GM12878 (cell line): ENCODE results near the gene EMP2. TPM values are rescaled to one million over a fixed set of nuclear protein-coding genes. Genes with fewer than 3 reads are reported as not detected.

Experiments used
- ATAC-seq: fragments of 200-7000 bp; cut with Tn5 transposase; 3 replicates; pipeline ENCODE4 v1.9.1; 2020; ENCODE audit warnings: mild to moderate bottlenecking, moderate library complexity
- BruUV-seq: library from RNA; stranded (reverse); fragments of 400-500 nt; replicated peaks from 2 replicates; lab custom pipeline; 2021; lab: Mats Ljungman, UMichigan
- CTCF ChIA-PET: fragments of 300-600 bp; sonication (Branson Sonifier 250); formaldehyde crosslinking; extraction: SDS; loops from one replicate; lab custom pipeline; 2021; ENCODE audit warnings: inconsistent platforms; lab: Yijun Ruan, JAX
- POLR2A ChIA-PET: fragments of 350-600 bp; formaldehyde crosslinking; extraction: SDS; loops from one replicate; lab custom pipeline; 2021; ENCODE audit warnings: inconsistent platforms; lab: Charles Lee
- RAD21 ChIA-PET: fragments of 300-600 bp; sonication (Branson Sonifier 250); formaldehyde crosslinking; loops from one replicate; lab custom pipeline; 2023; ENCODE audit warnings: antibody characterized with exemption; ENCODE audit not compliant: unreplicated experiment; lab: Charles Lee
- SMC1A ChIA-PET: fragments of 300-600 bp; sonication (Branson Sonifier 250); formaldehyde crosslinking; loops from one replicate; lab custom pipeline; 2023; ENCODE audit not compliant: unreplicated experiment, uncharacterized antibody; lab: Charles Lee
- DNase-seq: peaks from one replicate; pipeline ENCODE4 v3.0.0-alpha.2; 2011; ENCODE audit warnings: low read depth, low spot score
- FAIRE-seq: peaks from 3 replicates; lab custom pipeline; 2011; peaks lifted over from hg19 to GRCh38; lab: Jason Lieb, UNC
- H2AFZ ChIP-seq: 2 replicates; pipeline ENCODE4 v1.6.0; 2011; ENCODE audit warnings: low read depth, low read length, control low read depth; ENCODE audit not compliant: control insufficient read depth
- H3K27ac ChIP-seq: 2 replicates; pipeline ENCODE4 v1.5.1; 2011; ENCODE audit warnings: control low read depth; ENCODE audit not compliant: control insufficient read depth, insufficient read depth
- H3K27me3 ChIP-seq, 2 experiments: replicated peaks in 1 of 2; 2 replicates each; pipeline versions ENCODE4 v1.6.0 to v1.6.1; 2011; ENCODE audit warnings: low read length in 1 of 2; ENCODE audit not compliant: control insufficient read depth in 2 of 2, insufficient read depth in 2 of 2
- H3K36me3 ChIP-seq, 2 experiments: 2 replicates each; pipeline ENCODE4 v1.5.1; 2011; ENCODE audit warnings: low read length in 1 of 2; ENCODE audit not compliant: control insufficient read depth in 2 of 2, insufficient read depth in 2 of 2
- H3K4me1 ChIP-seq: 2 replicates; pipeline ENCODE4 v1.6.1; 2011; ENCODE audit warnings: mild to moderate bottlenecking, low read length, moderate library complexity, mixed read lengths; ENCODE audit not compliant: control insufficient read depth, insufficient read depth
- H3K4me2 ChIP-seq: 2 replicates; pipeline ENCODE4 v1.6.0; 2011; ENCODE audit warnings: control low read depth; ENCODE audit not compliant: control insufficient read depth, insufficient read depth
- H3K4me3 ChIP-seq: fragments of 200-600 bp; sonication (generic); 2 replicates; pipeline ENCODE4 v1.5.1; 2016
- H3K79me2 ChIP-seq: 2 replicates; pipeline ENCODE4 v1.6.0; 2011; ENCODE audit warnings: low read length; ENCODE audit not compliant: control insufficient read depth, insufficient read depth
- H3K9ac ChIP-seq: 2 replicates; pipeline ENCODE4 v1.8.0; 2011; ENCODE audit warnings: low read length, control low read depth, mixed read lengths; ENCODE audit not compliant: control insufficient read depth, insufficient read depth
- H3K9me3 ChIP-seq: replicated peaks from 3 replicates; pipeline ENCODE4 v1.5.1; 2011; ENCODE audit warnings: mild to moderate bottlenecking, low read length; ENCODE audit not compliant: control insufficient read depth, insufficient read depth
- H4K20me1 ChIP-seq: 2 replicates; pipeline ENCODE4 v1.6.0; 2011; ENCODE audit not compliant: control insufficient read depth, insufficient read depth
- CHD1 ChIP-seq: IDR thresholded peaks from 2 replicates; pipeline ENCODE4 v1.6.1; 2012; ENCODE audit warnings: low read depth, low read length, improper control_type of control experiment
- CREB1 ChIP-seq: IDR thresholded peaks from 2 replicates; pipeline ENCODE4 v1.6.1; 2012; ENCODE audit warnings: low read depth, mild to moderate bottlenecking, inconsistent platforms
- DPF2 ChIP-seq: fragments of 450-650 bp; IDR thresholded peaks from 2 replicates; pipeline ENCODE4 v1.6.1; 2017; ENCODE audit warnings: mild to moderate bottlenecking
- ELK1 ChIP-seq: IDR thresholded peaks from 2 replicates; pipeline ENCODE4 v1.6.1; 2012; ENCODE audit warnings: low read depth, low read length, improper control_type of control experiment
- EP300 ChIP-seq, 2 experiments: fragments of 150-350 bp in 1 of 2; IDR thresholded peaks; 2 replicates each; pipeline ENCODE4 v1.6.1; 2011 to 2012; ENCODE audit warnings: low read depth in 2 of 2, low read length in 2 of 2, borderline replicate concordance in 1 of 2, improper control_type of control experiment in 1 of 2, inconsistent platforms in 1 of 2; ENCODE audit not compliant: control insufficient read depth in 1 of 2
- GATAD2B ChIP-seq: fragments of 450-650 bp; conservative IDR thresholded peaks from 2 replicates; pipeline ENCODE4 v1.6.1; 2017; ENCODE audit warnings: low read depth, mild to moderate bottlenecking, moderate library complexity
- MXI1 ChIP-seq: fragments of 150-350 bp; IDR thresholded peaks from 2 replicates; pipeline ENCODE4 v1.6.1; 2011; ENCODE audit warnings: low read depth, mild to moderate bottlenecking, inconsistent platforms, low read length, improper control_type of control experiment
- NR2C2 ChIP-seq: IDR thresholded peaks from 2 replicates; pipeline ENCODE4 v1.6.1; 2011; ENCODE audit warnings: borderline replicate concordance, low read depth; ENCODE audit not compliant: control insufficient read depth, insufficient read length
- RELB ChIP-seq: fragments of 450-650 bp; IDR thresholded peaks from 2 replicates; pipeline ENCODE4 v1.6.1; 2017; ENCODE audit warnings: low read depth, mild to moderate bottlenecking, moderate library complexity
- SRF ChIP-seq, 2 experiments: IDR thresholded peaks; 2 replicates each; pipeline ENCODE4 v1.6.1; 2011; ENCODE audit warnings: low read depth in 2 of 2, low read length in 2 of 2, mild to moderate bottlenecking in 1 of 2, moderate library complexity in 1 of 2
- ZNF274 ChIP-seq: IDR thresholded peaks from one replicate; pipeline ENCODE4 v1.8.0; 2011; ENCODE audit not compliant: insufficient read length, insufficient read depth
- WGBS: methylation state at CpG from one replicate; pipeline ENCODE4 v1.1.6; 2016; ENCODE audit warnings: low lambda C conversion rate; ENCODE audit not compliant: insufficient replicate concordance, insufficient coverage; ENCODE audit errors: missing lambda C conversion rate; 5-methylcytosine and 5-hydroxymethylcytosine counted together
- in situ Hi-C: fragments of 300-500 bp; cut with MboI; formaldehyde crosslinking; loops from 9 replicates; pipeline ENCODE4 v1.14.3; 2018; ENCODE audit warnings: mixed read lengths
- intact Hi-C: fragments of 100-400 bp; cut with micrococcal nuclease; formaldehyde crosslinking; loops from one replicate; pipeline ENCODE4 v1.14.2; 2022; ENCODE audit not compliant: unreplicated experiment
- polyA plus RNA-seq, 11 experiments: library from polyadenylated mRNA; depleted of rRNA in 4 of 11; unstranded in 6 of 11; stranded (reverse) in 5 of 11; fragments of >200 nt; fragmentation: Nextera tagmentation in 4 of 11; fragmentation: Illumina TruSeq in 1 of 11; extraction: Ambion mirVana in 4 of 11; extraction: Trizol in 1 of 11; gene quantifications; 1 replicate in 1 of 11; 2 replicates in 10 of 11; pipeline versions ENCODE4 v1.2.1 to v1.2.3, GENCODE V29; 2011 to 2016; ENCODE audit warnings: inconsistent platforms in 2 of 11, missing spikeins in 2 of 11, low read depth in 1 of 11
- total RNA-seq, 4 experiments: library from RNA; depleted of rRNA in 3 of 4; stranded (reverse); fragments of >200 nt in 3 of 4; fragmentation: Illumina TruSeq in 1 of 4; extraction: Trizol in 1 of 4; gene quantifications; 2 replicates each; pipeline versions ENCODE4 v1.2.1 to v1.2.3, GENCODE V29; 2013 to 2021

EMP2 gene
- total and polyA plus RNA-seq, 10 of the 15 experiments (the other 5 are each of a cell fraction or from before 2014, with no cell fraction given) = 0.41 to 10.4 (median 3.8) TPM

GRCh38 chr16:10571354-10571753, 9.0 kb downstream of the EMP2 start:
- H4K20me1 ChIP-seq = no peaks in the 10 kb centered on the region
- H3K79me2 ChIP-seq = no peaks in the 10 kb centered on the region
- ATAC-seq (no peak), DNase-seq (no peak), FAIRE-seq (no peak)
- H3K27me3 ChIP-seq = peaks cover 0 to 5% of the 10 kb centered on the region in 2 experiments; a peak in 2 of 4 replicates
- intact Hi-C loops (no loop called here), in situ Hi-C loops (no loop called here)
- no peaks in the 10 kb centered on the region for H3K9me3 ChIP-seq
- CTCF ChIA-PET = no interaction called here
- H3K4me1 ChIP-seq = no peaks in the 10 kb centered on the region
- TF ChIP-seq NR2C2 (no peak), SRF (IDR thresholded peaks at IDR 0.05; ENCODE audit: low read depth in 2 of 2, low read length in 2 of 2) (no peak), RELB (no peak), ZNF274 (no peak), CHD1 (no peak), ELK1 (no peak), GATAD2B (no peak), CREB1 (no peak), MXI1 (no peak), DPF2 (no peak), EP300 (IDR thresholded peaks at IDR 0.05; ENCODE audit: borderline replicate concordance in 1 of 2, control insufficient read depth in 1 of 2, low read depth in 2 of 2, low read length in 2 of 2) (no peak)
- no peak overlapping the region for H3K4me3 ChIP-seq
- RAD21 ChIA-PET = no interaction called here
- no peak overlapping the region for H3K4me2 ChIP-seq
- H3K9ac ChIP-seq = no peak overlapping the region
- 20% methylated on average over 5 of the region's 5 CpGs for WGBS
- H2AFZ ChIP-seq = no peak overlapping the region
- no TSS peak for BruUV-seq
- POLR2A ChIA-PET = no interaction called here
- no peak overlapping the region for H3K27ac ChIP-seq
- SMC1A ChIA-PET = no interaction called here
- no peaks in the 10 kb centered on the region for H3K36me3 ChIP-seq
